Retinal pigment epithelial cell (primary cell): ENCODE data around the gene LTB4R2.
"Not testable (repeated sequence)": the region's sequence is repeated elsewhere in the genome, so short reads cannot be mapped to it uniquely, and the experiment has no call there.

ENCODE experiments used
- DNase-seq: peaks from one replicate; pipeline ENCODE4 v3.0.0-alpha.2; 2010; ENCODE audit warnings: low read depth
- H3K4me3 ChIP-seq: 2 replicates; pipeline ENCODE4 v1.5.1; 2011; ENCODE audit warnings: mild to moderate bottlenecking, low read length, control low read depth, moderate library complexity
- CTCF ChIP-seq: conservative IDR thresholded peaks from 2 replicates; pipeline ENCODE4 v1.5.1; 2011; ENCODE audit warnings: low read depth, low read length, control low read depth, inconsistent platforms

Gene LTB4R2

GRCh38 chr14:24323341-24323740, 13.4 kb downstream of the LTB4R2 start:
- DNase-seq: no peak
- TF ChIP-seq CTCF: no peak
- H3K4me3 ChIP-seq: no peak overlapping the region

GRCh38 chr14:24324024-24324423, 14.1 kb downstream of the LTB4R2 start:
- no peak for TF ChIP-seq CTCF
- no peak for DNase-seq

GRCh38 chr14:24325041-24325530, 15.1 kb downstream of the LTB4R2 start:
- H3K4me3 ChIP-seq: no peak overlapping the region
- TF ChIP-seq CTCF: no peak
- no peak for DNase-seq

More at GRCh38 chr14:24324024-24324423, 14.1 kb downstream of the LTB4R2 start:
- H3K4me3 ChIP-seq: no peak overlapping the region

- H3K4me3 ChIP-seq: no peak overlapping the region
- no peak for TF ChIP-seq CTCF
- no peak for DNase-seq
These were observed 16.0 kb downstream of the LTB4R2 start for GRCh38 chr14:24325963-24326362.

GRCh38 chr14:24327303-24327702, 17.4 kb downstream of the LTB4R2 start:
- TF ChIP-seq CTCF: no peak
- H3K4me3 ChIP-seq: no peak overlapping the region
- no peak for DNase-seq

GRCh38 chr14:24327914-24328313, 18.0 kb downstream of the LTB4R2 start:
- H3K4me3 ChIP-seq, DNase-seq: not testable (repeated sequence)
- TF ChIP-seq CTCF: peak; percentile 38

- no peak overlapping the region for H3K4me3 ChIP-seq
- DNase-seq: no peak
- no peak for TF ChIP-seq CTCF
These were observed 19.2 kb downstream of the LTB4R2 start for GRCh38 chr14:24329073-24329663.
